ENCODE data around the gene OAF. TPM values are rescaled to one million over a fixed set of nuclear protein-coding genes. Genes with fewer than 3 reads are reported as not detected.

The OAF gene
- total RNA-seq, 1 donor from 2014 or later, result 9.0 TPM

- TF ChIP-seq, protein P1, sequence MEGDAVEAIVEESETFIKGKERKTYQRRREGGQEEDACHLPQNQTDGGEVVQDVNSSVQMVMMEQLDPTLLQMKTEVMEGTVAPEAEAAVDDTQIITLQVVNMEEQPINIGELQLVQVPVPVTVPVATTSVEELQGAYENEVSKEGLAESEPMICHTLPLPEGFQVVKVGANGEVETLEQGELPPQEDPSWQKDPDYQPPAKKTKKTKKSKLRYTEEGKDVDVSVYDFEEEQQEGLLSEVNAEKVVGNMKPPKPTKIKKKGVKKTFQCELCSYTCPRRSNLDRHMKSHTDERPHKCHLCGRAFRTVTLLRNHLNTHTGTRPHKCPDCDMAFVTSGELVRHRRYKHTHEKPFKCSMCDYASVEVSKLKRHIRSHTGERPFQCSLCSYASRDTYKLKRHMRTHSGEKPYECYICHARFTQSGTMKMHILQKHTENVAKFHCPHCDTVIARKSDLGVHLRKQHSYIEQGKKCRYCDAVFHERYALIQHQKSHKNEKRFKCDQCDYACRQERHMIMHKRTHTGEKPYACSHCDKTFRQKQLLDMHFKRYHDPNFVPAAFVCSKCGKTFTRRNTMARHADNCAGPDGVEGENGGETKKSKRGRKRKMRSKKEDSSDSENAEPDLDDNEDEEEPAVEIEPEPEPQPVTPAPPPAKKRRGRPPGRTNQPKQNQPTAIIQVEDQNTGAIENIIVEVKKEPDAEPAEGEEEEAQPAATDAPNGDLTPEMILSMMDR (IDR thresholded peaks at IDR 0.05; ENCODE audit: insufficient read depth, low read length, severe bottlenecking), result no peak
- Histone ChIP-seq H3K36me3 (ENCODE audit: control insufficient read depth, insufficient read depth, low read length) (no peaks in the 10 kb centered on the region), H3K27me3 (ENCODE audit: control insufficient read depth, insufficient read depth, low read length) (peaks cover 2% of the 10 kb centered on the region), H3K4me3 (ENCODE audit: low read depth, low read length) (no peak overlapping the region)
- FAIRE-seq (no peak), DNase-seq (ENCODE audit: low read depth) (no peak)
Measured at GRCh38 chr11:120233207-120233803, 22.5 kb downstream of the OAF start.

DNA sequence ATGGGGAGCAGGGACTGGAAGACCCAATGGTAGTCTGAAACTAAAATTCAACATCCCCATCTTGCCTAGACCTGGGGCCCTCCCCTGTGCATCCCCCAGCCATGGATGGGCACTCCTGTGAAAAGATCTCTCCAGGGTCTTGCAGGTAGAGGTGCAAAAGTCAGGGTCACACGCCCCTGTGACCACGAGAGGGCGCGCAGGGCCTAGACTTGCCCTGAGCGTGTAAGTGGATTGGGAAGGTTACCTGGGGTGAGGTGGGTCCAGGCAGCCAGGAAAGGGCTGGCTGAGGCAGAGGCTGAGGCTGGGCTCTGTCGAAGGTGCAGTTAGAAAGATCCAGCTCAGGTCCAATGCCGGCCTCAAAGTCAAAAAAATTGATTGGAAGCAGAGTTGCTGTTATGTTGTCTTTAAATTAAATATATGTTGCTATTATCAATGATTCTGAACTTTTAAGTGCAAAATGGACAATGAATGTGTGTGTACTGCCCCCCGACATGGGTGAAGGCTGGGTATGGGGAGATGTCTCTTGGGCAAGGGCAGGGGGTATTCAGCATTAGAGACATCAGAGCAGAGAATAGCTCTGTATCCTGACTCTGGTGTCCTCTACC lies 24.3 kb downstream of the OAF start:
- H3K27me3 ChIP-seq (ENCODE audit: control insufficient read depth, insufficient read depth, low read length), result peaks cover 4% of the 10 kb centered on the region
- DNase-seq (ENCODE audit: low read depth) (peak; percentile 75), FAIRE-seq (no peak)
- TF ChIP-seq, protein P1 (IDR thresholded peaks at IDR 0.05; ENCODE audit: insufficient read depth, low read length, severe bottlenecking), result peak; percentile 94
- H3K36me3 ChIP-seq (ENCODE audit: control insufficient read depth, insufficient read depth, low read length), result no peaks in the 10 kb centered on the region
- no peak overlapping the region for H3K4me3 ChIP-seq (ENCODE audit: low read depth, low read length)

DNA sequence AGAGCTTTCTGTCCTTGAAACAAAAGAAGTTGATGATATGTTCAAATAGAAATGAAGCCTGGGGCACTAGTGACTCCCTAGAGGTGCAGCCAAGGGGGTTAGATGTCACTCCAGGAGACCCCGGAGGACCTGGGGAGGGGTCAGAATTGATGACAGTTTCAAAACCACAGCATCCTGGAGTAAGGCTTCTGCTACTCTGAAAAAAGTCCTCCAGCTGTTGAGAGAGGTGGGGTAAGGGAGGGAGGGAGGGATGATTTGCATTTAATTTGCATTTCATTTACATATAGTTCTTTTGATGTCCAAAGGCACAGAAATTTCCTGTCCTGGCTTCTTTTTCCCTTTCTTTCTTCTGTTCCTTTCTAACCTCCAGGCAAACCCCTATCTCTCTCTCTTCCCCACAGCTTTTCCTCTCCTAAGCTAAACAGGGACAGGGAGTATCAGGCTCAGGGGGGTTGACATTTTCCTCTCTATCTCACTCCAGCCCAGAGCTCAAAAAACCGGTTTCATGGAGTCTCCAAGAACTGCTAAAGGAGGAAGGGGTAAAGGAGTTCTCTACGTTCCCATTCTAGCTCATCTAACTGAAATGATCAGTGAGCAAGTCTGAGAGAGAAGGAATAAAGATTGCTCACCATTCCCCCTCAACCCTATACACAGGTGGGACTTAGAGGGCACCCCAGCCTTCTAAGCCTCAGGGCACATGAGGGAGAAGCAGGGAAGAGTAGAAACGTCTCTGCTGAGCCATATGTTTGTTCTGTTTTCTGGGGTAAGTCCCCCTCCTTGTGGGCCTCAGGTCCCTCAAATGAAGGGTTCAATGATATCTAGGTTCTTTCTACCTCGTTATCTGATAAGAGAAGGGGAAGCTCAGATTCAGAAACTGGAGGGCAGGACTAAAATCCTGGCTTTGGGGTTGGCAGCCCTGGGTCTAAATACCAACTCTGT lies 25.6 kb downstream of the OAF start:
- Histone ChIP-seq H3K36me3 (ENCODE audit: control insufficient read depth, insufficient read depth, low read length) (no peaks in the 10 kb centered on the region), H3K27me3 (ENCODE audit: control insufficient read depth, insufficient read depth, low read length) (peaks cover 10% of the 10 kb centered on the region), H3K4me3 (ENCODE audit: low read depth, low read length) (no peak overlapping the region)
- DNase-seq (ENCODE audit: low read depth) (peak; percentile 71), FAIRE-seq (peak; percentile 83)
- TF ChIP-seq, protein P1 (IDR thresholded peaks at IDR 0.05; ENCODE audit: insufficient read depth, low read length, severe bottlenecking), result no peak

GRCh38 chr11:120238968-120239620 lies 28.3 kb downstream of the OAF start:
- DNase-seq (ENCODE audit: low read depth) (no peak), FAIRE-seq (no peak)
- Histone ChIP-seq H3K27me3 (ENCODE audit: control insufficient read depth, insufficient read depth, low read length) (peaks cover 12% of the 10 kb centered on the region), H3K4me3 (ENCODE audit: low read depth, low read length) (no peak overlapping the region), H3K36me3 (ENCODE audit: control insufficient read depth, insufficient read depth, low read length) (no peaks in the 10 kb centered on the region)
- TF ChIP-seq, protein P1 (IDR thresholded peaks at IDR 0.05; ENCODE audit: insufficient read depth, low read length, severe bottlenecking), result no peak

GRCh38 chr11:120239713-120240640 lies 29.1 kb downstream of the OAF start, which contains the start of gene POU2F3:
TSS of gene POU2F3 (plus strand) at chr11:120240140. CDS start at chr11:120240344, 204 bp downstream.
- FAIRE-seq, result no peak
- H3K4me3 ChIP-seq (ENCODE audit: low read depth, low read length), result peak within 1 kb of the TSS; percentile 31
- H3K27me3 ChIP-seq (ENCODE audit: control insufficient read depth, insufficient read depth, low read length), result peaks cover 12% of the 10 kb centered on the region

More at GRCh38 chr11:120239713-120240640, 29.1 kb downstream of the OAF start, which contains the start of gene POU2F3:
- no peaks in the 10 kb centered on the region for H3K36me3 ChIP-seq (ENCODE audit: control insufficient read depth, insufficient read depth, low read length)
- DNase-seq (ENCODE audit: low read depth), result no peak
- TF ChIP-seq, protein P1 (IDR thresholded peaks at IDR 0.05; ENCODE audit: insufficient read depth, low read length, severe bottlenecking), result peak; percentile 47
